ENCODE measurements around the gene NPTX1.
A peak's percentile ranks its signal among the peaks of the same experiment; 100 is the strongest.

The NPTX1 gene

GRCh38 chr17:80503921-80504320 lies 27.5 kb upstream of the NPTX1 start:
- DNase-seq, result no peak

GRCh38 chr17:80503031-80503430 lies 26.6 kb upstream of the NPTX1 start:
- no peak for DNase-seq

- DNase-seq, result no peak
Observed at GRCh38 chr17:80502578-80502877, 26.1 kb upstream of the NPTX1 start.

- peak; percentile 50 for DNase-seq
Observed at GRCh38 chr17:80501741-80502577, 25.6 kb upstream of the NPTX1 start.

GRCh38 chr17:80499961-80500665 lies 23.7 kb upstream of the NPTX1 start:
- no peak for DNase-seq

- no peak for DNase-seq
Observed at GRCh38 chr17:80499560-80499959, 23.2 kb upstream of the NPTX1 start.

- no peak for DNase-seq
Observed at GRCh38 chr17:80498920-80499410, 22.6 kb upstream of the NPTX1 start.

GRCh38 chr17:80498242-80498919 lies 22.0 kb upstream of the NPTX1 start:
- DNase-seq, result peak; percentile 75

- no peak for DNase-seq
Observed at GRCh38 chr17:80497726-80498241, 21.4 kb upstream of the NPTX1 start.

GRCh38 chr17:80494547-80494946 lies 18.1 kb upstream of the NPTX1 start:
- DNase-seq, result no peak

- DNase-seq, result no peak
Observed at GRCh38 chr17:80492343-80493136, 16.1 kb upstream of the NPTX1 start.

GRCh38 chr17:80491478-80492342 lies 15.3 kb upstream of the NPTX1 start:
- DNase-seq, result no peak

- no peak for DNase-seq
Observed at GRCh38 chr17:80487511-80487910, 11.1 kb upstream of the NPTX1 start.

GRCh38 chr17:80486692-80487091 lies 10.3 kb upstream of the NPTX1 start:
- DNase-seq, result no peak

- DNase-seq, result no peak
Observed at GRCh38 chr17:80485846-80486245, 9.4 kb upstream of the NPTX1 start.

GRCh38 chr17:80482555-80483308 lies 6.3 kb upstream of the NPTX1 start:
- no peak for DNase-seq

GRCh38 chr17:80482058-80482318 lies 5.6 kb upstream of the NPTX1 start:
- DNase-seq, result no peak

- no peak for DNase-seq
Observed at GRCh38 chr17:80481284-80482057, 5.1 kb upstream of the NPTX1 start.

GRCh38 chr17:80480248-80480647 lies 3.8 kb upstream of the NPTX1 start:
- DNase-seq, result no peak

- DNase-seq, result no peak
Observed at GRCh38 chr17:80479246-80479566, 2.8 kb upstream of the NPTX1 start.
